ENCODE data around the gene TRPV3. TPM values are rescaled to one million over a fixed set of nuclear protein-coding genes. Genes with fewer than 3 reads are reported as not detected.

The TRPV3 gene
- total and polyA plus RNA-seq, 2 donors (not counting 1 experiment from before 2014, with no cell fraction given) = 1.6 to 18.2 TPM

DNA sequence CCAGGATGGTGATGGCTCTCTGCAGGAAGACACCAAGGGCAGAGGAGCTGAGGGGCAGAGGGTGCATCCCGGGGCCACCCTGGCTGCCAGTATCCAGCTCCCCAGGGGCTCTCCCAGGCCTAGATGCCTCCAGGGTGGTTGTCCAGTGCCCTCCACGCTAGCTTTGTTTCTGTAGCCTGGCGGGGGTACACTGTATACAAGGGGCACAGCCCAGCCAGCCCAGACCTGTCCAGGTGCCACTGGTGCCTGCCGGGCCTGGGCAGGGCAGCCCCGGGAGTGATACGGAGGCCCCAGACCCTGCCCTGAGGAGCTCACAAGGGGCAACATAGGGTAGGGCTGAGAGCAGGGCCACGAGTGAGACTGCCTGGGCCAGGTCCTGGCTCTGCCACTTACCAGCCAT is 14.6 kb upstream of the TRPV3 start:
- Histone ChIP-seq H3K9me3 (ENCODE audit: control extremely low read depth in 1 of 3, control insufficient read depth in 2 of 3, insufficient read depth in 1 of 3, low read length in 2 of 3) (peaks cover 0 to 3% (median 0%) of the 10 kb centered on the region in 3 donors), H3K27me3 (replicated peaks in 1 of 4; ENCODE audit: control extremely low read depth in 1 of 4, control insufficient read depth in 3 of 4, insufficient read depth in 4 of 4, low read length in 3 of 4) (no peaks in the 10 kb centered on the region), H3K36me3 (replicated peaks in 1 of 2; ENCODE audit: control extremely low read depth in 1 of 2, control insufficient read depth in 1 of 2, extremely low read depth in 1 of 2, insufficient read depth in 2 of 2, low read length in 1 of 2) (peaks cover 1 to 6% of the 10 kb centered on the region in 2 experiments), H3K4me1 (ENCODE audit: control insufficient read depth in 2 of 2, insufficient read depth in 2 of 2, low read length in 2 of 2) (no peaks in the 10 kb centered on the region), H2AFZ (ENCODE audit: insufficient read depth, low read depth, low read length, poor library complexity, severe bottlenecking) (no peak overlapping the region), H3K27ac (ENCODE audit: low read length in 2 of 2) (no peak overlapping the region), H3K79me2 (ENCODE audit: control insufficient read depth, insufficient read depth, low read length) (no peaks in the 10 kb centered on the region), H3K4me2 (replicated peaks; ENCODE audit: low read depth, low read length, poor library complexity, severe bottlenecking) (no peak overlapping the region), H3K4me3 (ENCODE audit: control extremely low read depth in 1 of 5, extremely low read depth in 1 of 5, insufficient read depth in 1 of 5, low read depth in 2 of 5, low read length in 4 of 5) (no peak overlapping the region), H4K20me1 (ENCODE audit: control insufficient read depth, insufficient read depth, low read length, poor library complexity, severe bottlenecking) (no peaks in the 10 kb centered on the region), H3K9ac (ENCODE audit: low read length) (no peak overlapping the region)
- no peaks in the 10 kb centered on the region for H3K27me3 Mint-ChIP-seq
- WGBS (ENCODE audit: insufficient coverage) = 100% methylated on average over 7 of the region's 7 CpGs
- DNase-seq (no peak), ATAC-seq (ENCODE audit: low read depth) (no peak)
- ChIA-PET CTCF (no interaction called here), POLR2A (interaction anchor here (0.5 kb wide), 1 partner anchor 9 kb away, joined by 6 read pairs; no protein-coding TSS in a partner anchor)
- intact Hi-C loops (cut with micrococcal nuclease) = no loop called here
- no peak overlapping the region for H3K27ac Mint-ChIP-seq
- H3K9me3 Mint-ChIP-seq (ENCODE audit: insufficient read depth) = no peaks in the 10 kb centered on the region
- H3K4me1 Mint-ChIP-seq = no peaks in the 10 kb centered on the region
- no peak for TF ChIP-seq EZH2 (IDR thresholded peaks at IDR 0.05; ENCODE audit: borderline replicate concordance, insufficient read depth, low read depth, low read length, poor library complexity, severe bottlenecking)
- TF ChIP-seq, protein P1, sequence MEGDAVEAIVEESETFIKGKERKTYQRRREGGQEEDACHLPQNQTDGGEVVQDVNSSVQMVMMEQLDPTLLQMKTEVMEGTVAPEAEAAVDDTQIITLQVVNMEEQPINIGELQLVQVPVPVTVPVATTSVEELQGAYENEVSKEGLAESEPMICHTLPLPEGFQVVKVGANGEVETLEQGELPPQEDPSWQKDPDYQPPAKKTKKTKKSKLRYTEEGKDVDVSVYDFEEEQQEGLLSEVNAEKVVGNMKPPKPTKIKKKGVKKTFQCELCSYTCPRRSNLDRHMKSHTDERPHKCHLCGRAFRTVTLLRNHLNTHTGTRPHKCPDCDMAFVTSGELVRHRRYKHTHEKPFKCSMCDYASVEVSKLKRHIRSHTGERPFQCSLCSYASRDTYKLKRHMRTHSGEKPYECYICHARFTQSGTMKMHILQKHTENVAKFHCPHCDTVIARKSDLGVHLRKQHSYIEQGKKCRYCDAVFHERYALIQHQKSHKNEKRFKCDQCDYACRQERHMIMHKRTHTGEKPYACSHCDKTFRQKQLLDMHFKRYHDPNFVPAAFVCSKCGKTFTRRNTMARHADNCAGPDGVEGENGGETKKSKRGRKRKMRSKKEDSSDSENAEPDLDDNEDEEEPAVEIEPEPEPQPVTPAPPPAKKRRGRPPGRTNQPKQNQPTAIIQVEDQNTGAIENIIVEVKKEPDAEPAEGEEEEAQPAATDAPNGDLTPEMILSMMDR (IDR thresholded peaks at IDR 0.05) = no peak
- H3K4me3 Mint-ChIP-seq = no peak overlapping the region

- Mint-ChIP-seq H3K9me3 (ENCODE audit: insufficient read depth) (no peaks in the 10 kb centered on the region), H3K27ac (no peak overlapping the region), H3K27me3 (no peaks in the 10 kb centered on the region), H3K4me3 (no peak overlapping the region), H3K4me1 (no peaks in the 10 kb centered on the region)
- no peak overlapping the region for H3K9ac ChIP-seq (ENCODE audit: low read length)
- H3K27ac ChIP-seq (ENCODE audit: low read length in 2 of 2) = no peak overlapping the region
- intact Hi-C loops (cut with micrococcal nuclease) = no loop called here
- no peak for TF ChIP-seq EZH2 (IDR thresholded peaks at IDR 0.05; ENCODE audit: borderline replicate concordance, insufficient read depth, low read depth, low read length, poor library complexity, severe bottlenecking)
- TF ChIP-seq, protein P1 (IDR thresholded peaks at IDR 0.05) = no peak
- CTCF ChIA-PET = interaction anchor here (1.5 kb wide), 1 partner anchor 31 kb away, joined by 5 read pairs; no protein-coding TSS in a partner anchor
- H2AFZ ChIP-seq (ENCODE audit: insufficient read depth, low read depth, low read length, poor library complexity, severe bottlenecking) = no peak overlapping the region
- H3K79me2 ChIP-seq (ENCODE audit: control insufficient read depth, insufficient read depth, low read length) = no peaks in the 10 kb centered on the region
- H3K27me3 ChIP-seq (replicated peaks in 1 of 4; ENCODE audit: control extremely low read depth in 1 of 4, control insufficient read depth in 3 of 4, insufficient read depth in 4 of 4, low read length in 3 of 4) = no peaks in the 10 kb centered on the region
- peak; percentile 48 for DNase-seq
- no peak overlapping the region for H3K4me3 ChIP-seq (ENCODE audit: control extremely low read depth in 1 of 5, extremely low read depth in 1 of 5, insufficient read depth in 1 of 5, low read depth in 2 of 5, low read length in 4 of 5)
- 88% methylated on average over 36 of the region's 36 CpGs for WGBS (ENCODE audit: insufficient coverage)
- peak; percentile 79 for ATAC-seq (ENCODE audit: low read depth)
- H3K4me2 ChIP-seq (replicated peaks; ENCODE audit: low read depth, low read length, poor library complexity, severe bottlenecking) = no peak overlapping the region
- H3K9me3 ChIP-seq (ENCODE audit: control extremely low read depth in 1 of 3, control insufficient read depth in 2 of 3, insufficient read depth in 1 of 3, low read length in 2 of 3) = no peaks in the 10 kb centered on the region
- peaks cover 1 to 3% of the 10 kb centered on the region in 2 experiments for H3K36me3 ChIP-seq (replicated peaks in 1 of 2; ENCODE audit: control extremely low read depth in 1 of 2, control insufficient read depth in 1 of 2, extremely low read depth in 1 of 2, insufficient read depth in 2 of 2, low read length in 1 of 2)
- no peaks in the 10 kb centered on the region for H4K20me1 ChIP-seq (ENCODE audit: control insufficient read depth, insufficient read depth, low read length, poor library complexity, severe bottlenecking)
- H3K4me1 ChIP-seq (ENCODE audit: control insufficient read depth in 2 of 2, insufficient read depth in 2 of 2, low read length in 2 of 2) = no peaks in the 10 kb centered on the region
- POLR2A ChIA-PET = interaction anchor here (0.5 kb wide), 1 partner anchor 10 kb away, joined by 6 read pairs; no protein-coding TSS in a partner anchor
Observed at GRCh38 chr17:3571043-3571900, 13.7 kb upstream of the TRPV3 start.
